HFF-Myc (cell line): ENCODE measurements around the gene OLFM2.

Experiments used
- DNase-seq: peaks from one replicate; pipeline ENCODE4 v3.0.0-alpha.2; 2011; ENCODE audit warnings: low read depth; ENCODE audit errors: extremely low read depth
- H3K4me3 ChIP-seq: replicated peaks from 2 replicates; pipeline ENCODE4 v1.5.1; 2011; ENCODE audit warnings: low read depth, mild to moderate bottlenecking, control low read depth, low read length
- CTCF ChIP-seq: IDR thresholded peaks from 2 replicates; pipeline ENCODE4 v1.5.1; 2012; ENCODE audit warnings: mild to moderate bottlenecking, low read depth, low read length, control low read depth; ENCODE audit errors: missing control alignments

Gene OLFM2

GRCh38 chr19:9836021-9836420 is 100.3 kb downstream of the OLFM2 start:
- no peak for TF ChIP-seq CTCF
- H3K4me3 ChIP-seq, result peak overlapping the region; percentile 79
- DNase-seq, result peak; percentile 25

GRCh38 chr19:9835507-9835949 is 100.8 kb downstream of the OLFM2 start:
- no peak for TF ChIP-seq CTCF

GRCh38 chr19:9834726-9835506 is 101.4 kb downstream of the OLFM2 start, which contains the start of gene PIN1:
Gene PIN1 (plus strand): TSS chr19:9835318. CDS start chr19:9835345, 27 bp downstream.
- peak within 1 kb of the TSS; percentile 79 for H3K4me3 ChIP-seq
- peak; percentile 95 for DNase-seq
- TF ChIP-seq CTCF, result peak; percentile 49

More at GRCh38 chr19:9835507-9835949, 100.8 kb downstream of the OLFM2 start:
- H3K4me3 ChIP-seq, result peak overlapping the region; percentile 79
- no peak for DNase-seq

GRCh38 chr19:9834307-9834725 is 102.0 kb downstream of the OLFM2 start:
- H3K4me3 ChIP-seq, result peak overlapping the region; percentile 79
- DNase-seq, result no peak
- no peak for TF ChIP-seq CTCF

GRCh38 chr19:9828551-9829063 is 107.7 kb downstream of the OLFM2 start:
- TF ChIP-seq CTCF, result no peak
- peak overlapping the region; percentile 99 for H3K4me3 ChIP-seq
- DNase-seq, result no peak

- TF ChIP-seq CTCF, result no peak
- DNase-seq, result peak; percentile 61
- H3K4me3 ChIP-seq, result peak within 1 kb of the TSS; percentile 99
These were observed 108.8 kb downstream of the OLFM2 start, which contains the start of gene UBL5 for GRCh38 chr19:9827289-9828238. Gene UBL5 (plus strand): TSS chr19:9827918. CDS start chr19:9828338, 420 bp downstream.
